Fibroblast of pulmonary artery (primary cell): ENCODE results near the gene RAMAC.

Source experiments
- DNase-seq: peaks from one replicate; pipeline ENCODE4 v3.0.0-alpha.2; 2010; ENCODE audit warnings: low read depth
- H3K4me3 ChIP-seq: replicated peaks from 2 replicates; pipeline ENCODE4 v1.5.1; 2011; ENCODE audit warnings: low read depth, mild to moderate bottlenecking, control low read depth, low read length, moderate library complexity
- CTCF ChIP-seq: IDR thresholded peaks from 2 replicates; pipeline ENCODE4 v1.5.1; 2011; ENCODE audit warnings: mild to moderate bottlenecking, control low read depth, low read length, inconsistent platforms; ENCODE audit errors: missing control alignments

The RAMAC gene

DNA sequence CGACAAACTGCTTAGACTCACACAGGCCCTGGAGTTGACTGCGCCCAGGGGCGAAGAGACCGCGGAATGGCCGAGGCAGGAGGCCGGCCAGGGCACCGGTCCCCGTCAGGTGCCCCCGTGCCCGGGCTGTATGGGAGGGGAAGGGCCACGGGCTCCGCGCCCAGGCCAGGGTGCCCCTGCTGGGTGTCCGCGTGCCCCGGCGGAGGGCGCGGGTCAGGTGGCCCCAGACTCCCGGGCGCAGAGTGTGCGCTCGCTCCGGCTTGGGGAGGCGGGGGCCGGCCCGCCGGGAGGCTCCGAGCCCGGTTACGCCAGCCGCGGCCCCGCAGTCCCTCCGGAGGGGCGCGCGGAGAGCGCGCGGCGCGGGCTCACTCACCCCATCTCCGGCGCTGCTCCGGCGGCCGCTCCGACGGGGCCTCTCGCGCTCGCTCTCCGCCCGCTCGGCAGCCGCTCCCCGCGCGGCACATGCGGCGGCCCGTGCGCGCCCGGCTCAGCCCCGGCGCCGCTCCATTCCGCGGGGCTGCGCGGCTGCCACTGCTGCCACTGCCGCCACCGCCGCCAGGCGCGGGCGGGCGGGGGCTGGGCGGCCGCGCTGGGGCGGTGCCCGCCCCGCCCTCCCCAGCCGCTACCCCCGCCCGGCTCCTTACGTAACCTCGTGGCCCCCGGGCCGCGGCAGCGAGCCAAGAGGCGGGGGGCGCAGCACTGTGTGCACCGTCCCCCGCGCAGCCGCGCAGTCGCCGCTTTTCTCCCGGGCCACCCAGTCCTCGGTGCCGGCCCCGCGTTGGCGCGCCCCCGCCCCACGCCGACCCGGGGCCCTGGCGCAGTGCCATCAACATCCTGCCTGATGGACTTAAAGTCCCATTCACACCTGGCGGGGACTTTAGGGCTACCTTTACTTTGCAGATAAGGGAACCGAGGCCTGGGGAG lies 33.6 kb upstream of the RAMAC start, which contains the start of gene HOMER2:
Gene HOMER2 (minus strand): TSS at position 563 of the 924 bp plus-strand sequence. CDS start 185 bp downstream, at position 378.
- H3K4me3 ChIP-seq = no peak within 1 kb of the TSS
- DNase-seq = no peak
- TF ChIP-seq CTCF = no peak

- DNase-seq = no peak
- no peak for TF ChIP-seq CTCF
- H3K4me3 ChIP-seq = no peak overlapping the region
Measured at GRCh38 chr15:82958638-82959037, 27.4 kb upstream of the RAMAC start.

DNA sequence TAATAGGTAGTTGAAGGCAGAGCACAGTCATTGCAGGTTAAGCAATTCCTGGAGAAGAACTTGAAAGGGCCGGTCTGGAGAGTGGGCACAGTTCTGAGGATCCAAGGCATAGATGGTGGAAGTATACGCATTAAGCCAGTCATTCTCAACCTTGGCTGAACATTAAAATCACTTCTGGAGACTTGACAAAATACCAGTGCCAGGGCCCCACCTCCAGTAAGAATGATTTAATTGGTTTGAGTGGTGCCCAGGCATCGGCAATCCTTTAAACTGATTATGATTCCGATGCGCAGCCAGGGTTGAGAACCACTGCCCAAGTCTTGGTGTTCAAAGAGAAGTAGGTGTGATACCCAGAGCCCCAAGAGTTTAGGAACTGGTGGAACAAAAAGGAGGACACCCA lies 26.6 kb upstream of the RAMAC start:
- no peak for TF ChIP-seq CTCF
- no peak for DNase-seq
- H3K4me3 ChIP-seq = no peak overlapping the region

GRCh38 chr15:82960766-82961165 lies 25.2 kb upstream of the RAMAC start:
- TF ChIP-seq CTCF = no peak

GRCh38 chr15:82963471-82964341 lies 22.3 kb upstream of the RAMAC start:
- DNase-seq = no peak
- H3K4me3 ChIP-seq = no peak overlapping the region
- no peak for TF ChIP-seq CTCF

More at GRCh38 chr15:82960766-82961165, 25.2 kb upstream of the RAMAC start:
- no peak for DNase-seq
- no peak overlapping the region for H3K4me3 ChIP-seq

DNA sequence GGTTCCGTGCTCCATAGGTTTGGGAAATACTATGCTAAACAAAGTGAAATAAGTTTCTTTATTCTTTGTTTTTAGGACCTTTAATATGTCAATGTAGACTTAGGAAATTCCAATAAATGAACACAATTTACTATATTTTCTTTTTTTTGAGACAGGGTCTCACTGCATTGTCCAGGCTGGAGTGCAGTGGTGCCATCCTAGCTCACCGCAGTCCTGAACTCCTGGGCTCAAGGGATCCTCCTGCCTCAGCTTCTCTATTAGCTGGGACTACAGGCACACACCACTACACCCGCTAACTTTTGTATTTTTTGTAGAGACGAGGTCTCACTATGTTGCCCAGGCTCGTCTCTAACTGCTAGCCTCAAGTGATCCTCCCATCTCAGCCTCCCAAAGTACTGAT lies 21.1 kb upstream of the RAMAC start:
- no peak overlapping the region for H3K4me3 ChIP-seq
- no peak for TF ChIP-seq CTCF
- DNase-seq = no peak
